IMR-90 (cell line): ENCODE data around the gene PDZRN3. TPM values are rescaled to one million over a fixed set of nuclear protein-coding genes. Genes with fewer than 3 reads are reported as not detected.

Experiments used
- ATAC-seq: fragments of 200-7000 bp; cut with Tn5 transposase; 2 replicates; pipeline ENCODE4 v1.9.1; 2020; ENCODE audit warnings: low read depth, mild to moderate bottlenecking, moderate library complexity
- BruUV-seq: library from RNA; stranded (reverse); fragments of 400-500 nt; replicated peaks from 2 replicates; lab custom pipeline; 2021; lab: Mats Ljungman, UMichigan
- CTCF ChIA-PET: fragments of 300-600 bp; formaldehyde crosslinking; extraction: SDS; loops from one replicate; lab custom pipeline; 2021; ENCODE audit warnings: antibody characterized with exemption; lab: Yijun Ruan, JAX
- POLR2A ChIA-PET: fragments of 300-600 bp; sonication (Branson Sonifier 250); formaldehyde crosslinking; loops from one replicate; lab custom pipeline; 2022; ENCODE audit warnings: antibody characterized with exemption; ENCODE audit not compliant: unreplicated experiment; lab: Charles Lee
- DNase-seq: peaks from one replicate; pipeline ENCODE4 v3.0.0; 2013
- H2AFZ ChIP-seq: replicated peaks from 2 replicates; pipeline ENCODE3; 2013; ENCODE audit warnings: low read length, mild to moderate bottlenecking; ENCODE audit not compliant: poor library complexity
- H2AK5ac ChIP-seq: 2 replicates; pipeline ENCODE4 v1.6.1; 2013; ENCODE audit warnings: low read depth, low read length, inconsistent platforms
- H2AK9ac ChIP-seq: replicated peaks from 2 replicates; pipeline ENCODE3; 2013; ENCODE audit warnings: mild to moderate bottlenecking, low read depth, low read length, moderate library complexity; ENCODE audit not compliant: poor library complexity
- H2BK120ac ChIP-seq: 2 replicates; pipeline ENCODE4 v1.6.1; 2013; ENCODE audit warnings: low read depth, low read length, inconsistent platforms
- H2BK15ac ChIP-seq: 3 replicates; pipeline ENCODE4 v1.6.1; 2013; ENCODE audit warnings: low read depth, low read length, inconsistent platforms
- H2BK20ac ChIP-seq: 2 replicates; pipeline ENCODE4 v1.6.1; 2013; ENCODE audit warnings: low read depth, mild to moderate bottlenecking, inconsistent platforms, low read length, moderate library complexity
- H2BK5ac ChIP-seq: 2 replicates; pipeline ENCODE4 v1.6.1; 2013; ENCODE audit warnings: mild to moderate bottlenecking, low read depth, low read length, inconsistent platforms; ENCODE audit not compliant: poor library complexity, severe bottlenecking
- H3K14ac ChIP-seq: replicated peaks from 2 replicates; pipeline ENCODE4 v1.6.1; 2013; ENCODE audit warnings: low read depth, low read length, inconsistent platforms
- H3K18ac ChIP-seq: 2 replicates; pipeline ENCODE4 v1.6.1; 2013; ENCODE audit warnings: low read depth, low read length, control low read depth
- H3K23ac ChIP-seq: 2 replicates; pipeline ENCODE4 v1.6.1; 2013; ENCODE audit warnings: low read depth, low read length, inconsistent platforms
- H3K27ac ChIP-seq: 2 replicates; pipeline ENCODE4 v1.5.1; 2013; ENCODE audit warnings: mild to moderate bottlenecking, control low read depth, low read length; ENCODE audit not compliant: insufficient read depth
- H3K27me3 ChIP-seq: 2 replicates; pipeline ENCODE4 v1.6.1; 2013; ENCODE audit warnings: low read length; ENCODE audit not compliant: control insufficient read depth, insufficient read depth
- H3K36me3 ChIP-seq: 2 replicates; pipeline ENCODE4 v1.6.1; 2013; ENCODE audit warnings: low read length, mixed read lengths; ENCODE audit not compliant: control insufficient read depth, insufficient read depth
- H3K4ac ChIP-seq: 2 replicates; pipeline ENCODE4 v1.6.1; 2013; ENCODE audit warnings: low read depth, low read length, inconsistent platforms
- H3K4me1 ChIP-seq: 2 replicates; pipeline ENCODE4 v1.6.1; 2013; ENCODE audit warnings: low read length, mixed read lengths; ENCODE audit not compliant: control insufficient read depth, insufficient read depth
- H3K4me2 ChIP-seq: 2 replicates; pipeline ENCODE4 v1.6.1; 2013; ENCODE audit warnings: low read depth, mild to moderate bottlenecking, control low read depth, low read length, moderate library complexity
- H3K4me3 ChIP-seq: 2 replicates; pipeline ENCODE4 v1.5.1; 2013; ENCODE audit warnings: low read depth, mild to moderate bottlenecking, control low read depth, low read length, moderate library complexity; ENCODE audit not compliant: insufficient read depth
- H3K56ac ChIP-seq: 2 replicates; pipeline ENCODE4 v1.6.1; 2013; ENCODE audit warnings: low read length, inconsistent platforms; ENCODE audit not compliant: insufficient read depth; ENCODE audit errors: extremely low read depth
- H3K79me1 ChIP-seq, 2 experiments: 2 replicates each; pipeline ENCODE4 v1.6.1; 2013; ENCODE audit warnings: low read length in 2 of 2, inconsistent platforms in 1 of 2, low read depth in 1 of 2
- H3K9ac ChIP-seq: 2 replicates; pipeline ENCODE4 v1.6.1; 2013; ENCODE audit warnings: low read depth, low read length, control low read depth
- H3K9me1 ChIP-seq: 2 replicates; pipeline ENCODE4 v1.6.1; 2013; ENCODE audit warnings: low read length, inconsistent platforms; ENCODE audit not compliant: insufficient read depth
- H3K9me3 ChIP-seq: 2 replicates; pipeline ENCODE4 v1.6.1; 2013; ENCODE audit warnings: low read length; ENCODE audit not compliant: control insufficient read depth, insufficient read depth
- H4K20me1 ChIP-seq: 2 replicates; pipeline ENCODE4 v1.6.1; 2013; ENCODE audit warnings: low read length, inconsistent platforms; ENCODE audit not compliant: insufficient read depth
- H4K5ac ChIP-seq: 2 replicates; pipeline ENCODE4 v1.6.1; 2013; ENCODE audit warnings: mild to moderate bottlenecking, low read depth, low read length, control low read depth
- H4K8ac ChIP-seq, 2 experiments: 2 replicates each; pipeline ENCODE4 v1.6.1; 2013; ENCODE audit warnings: low read depth in 2 of 2, low read length in 2 of 2, control low read depth in 1 of 2, inconsistent platforms in 1 of 2
- H4K91ac ChIP-seq: 2 replicates; pipeline ENCODE4 v1.6.1; 2013; ENCODE audit warnings: low read depth, low read length, inconsistent platforms; ENCODE audit not compliant: insufficient read depth
- BHLHE40 ChIP-seq: fragments of 150-350 bp; IDR thresholded peaks from 2 replicates; pipeline ENCODE4 v1.6.1; 2016; ENCODE audit warnings: mild to moderate bottlenecking, low read depth, low read length
- CHD1 ChIP-seq: IDR thresholded peaks from 2 replicates; pipeline ENCODE4 v1.6.1; 2012; ENCODE audit warnings: low read depth, low read length, improper control_type of control experiment
- ELK1 ChIP-seq: fragments of 150-350 bp; IDR thresholded peaks from 2 replicates; pipeline ENCODE4 v1.6.1; 2016; ENCODE audit warnings: low read depth, mild to moderate bottlenecking, low read length, moderate library complexity, borderline replicate concordance
- FOS ChIP-seq: fragments of 150-350 bp; IDR thresholded peaks from 2 replicates; pipeline ENCODE4 v1.6.1; 2016; ENCODE audit warnings: low read depth, low read length
- MAFK ChIP-seq: IDR thresholded peaks from 2 replicates; pipeline ENCODE4 v1.6.1; 2012; ENCODE audit warnings: low read depth, low read length, improper control_type of control experiment
- MAZ ChIP-seq: IDR thresholded peaks from 2 replicates; pipeline ENCODE4 v1.6.1; 2012; ENCODE audit warnings: low read depth, mild to moderate bottlenecking, low read length, improper control_type of control experiment, moderate library complexity, borderline replicate concordance
- NFE2L2 ChIP-seq: fragments of 150-350 bp; IDR thresholded peaks from 2 replicates; pipeline ENCODE4 v1.6.1; 2016; ENCODE audit warnings: low read depth, mild to moderate bottlenecking, low read length
- POLR2A ChIP-seq: IDR thresholded peaks from 2 replicates; pipeline ENCODE4 v1.6.1; 2012; ENCODE audit warnings: mild to moderate bottlenecking, low read depth, low read length
- RAD21 ChIP-seq: IDR thresholded peaks from 2 replicates; pipeline ENCODE4 v1.6.1; 2012; ENCODE audit warnings: low read length, improper control_type of control experiment
- RCOR1 ChIP-seq: IDR thresholded peaks from 2 replicates; pipeline ENCODE4 v1.6.1; 2012; ENCODE audit warnings: mild to moderate bottlenecking, low read length, improper control_type of control experiment; ENCODE audit not compliant: insufficient replicate concordance
- USF2 ChIP-seq: fragments of 150-350 bp; IDR thresholded peaks from 2 replicates; pipeline ENCODE4 v1.6.1; 2017; ENCODE audit warnings: mild to moderate bottlenecking, antibody characterized with exemption, low read length, low read depth
- WGBS, 2 experiments: methylation state at CpG; one replicate each; pipeline versions ENCODE4 v1.1.5 to v1.1.7; 2013; ENCODE audit warnings: missing lambda C conversion rate in 2 of 2; ENCODE audit not compliant: insufficient read length in 1 of 2; ENCODE audit errors: extremely low coverage in 2 of 2; 5-methylcytosine and 5-hydroxymethylcytosine counted together
- dilution Hi-C: fragments of 300-500 bp; cut with HindIII; formaldehyde crosslinking; loops from one replicate; pipeline ENCODE4 v1.14.3; 2018; ENCODE audit warnings: low sequenced_read_pairs; ENCODE audit not compliant: unreplicated experiment
- in situ Hi-C: fragments of 300-500 bp; cut with MboI; formaldehyde crosslinking; loops from 3 replicates; pipeline ENCODE4 v1.14.3; 2019; ENCODE audit warnings: low sequenced_read_pairs, inconsistent platforms, mixed read lengths
- intact Hi-C: fragments of 100-400 bp; cut with micrococcal nuclease; formaldehyde crosslinking; loops from 2 replicates; pipeline ENCODE4 v1.10.0; 2022
- polyA plus RNA-seq, 3 experiments: library from polyadenylated mRNA; depleted of rRNA; stranded (reverse); fragments of >200 nt; gene quantifications; 2 replicates each; pipeline ENCODE4 v1.2.3, GENCODE V29; 2012; ENCODE audit warnings: low replicate concordance in 1 of 3
- total RNA-seq: library from RNA; depleted of rRNA; stranded (reverse); fragments of >200 nt; gene quantifications from 2 replicates; pipeline ENCODE4 v1.2.3, GENCODE V29; 2012
- TF ChIP-seq, protein P1 (sequence below): conservative IDR thresholded peaks from 2 replicates; pipeline ENCODE4 v1.5.1; 2012; ENCODE audit warnings: mild to moderate bottlenecking, low read depth, low read length, improper control_type of control experiment

The PDZRN3 gene
- total and polyA plus RNA-seq, 2 of the 4 experiments (the other 2 are of a cell fraction): 9.4 to 17.0 TPM

DNA sequence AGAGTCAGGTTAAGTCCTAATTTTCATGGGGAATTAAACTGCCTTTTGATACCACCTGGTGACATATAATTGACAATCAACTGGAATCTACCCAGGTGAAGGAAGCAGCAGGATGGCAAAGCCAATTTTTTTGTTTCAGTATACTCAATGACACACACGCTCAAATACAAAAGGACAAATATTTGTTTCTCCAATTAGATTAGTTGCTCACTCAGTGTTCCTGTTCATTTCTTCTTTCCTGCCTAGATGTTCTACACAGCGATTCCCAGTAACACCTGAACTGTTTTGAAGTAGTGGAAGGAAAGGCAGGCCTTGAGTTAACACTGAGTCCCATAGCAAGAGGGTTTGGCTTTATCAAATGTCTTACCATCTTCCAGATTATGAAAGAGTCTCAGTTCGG lies 157.5 kb downstream of the PDZRN3 start:
- Histone ChIP-seq H4K20me1 (no peaks in the 10 kb centered on the region; the same call in 1 of the 2 replicates), H3K18ac (no peak overlapping the region), H3K79me1 (peaks cover 7 to 8% of the 10 kb centered on the region in 2 experiments; a peak in 2 of 4 replicates), H3K23ac (no peak overlapping the region), H2BK120ac (no peak overlapping the region), H2AFZ (no peak overlapping the region), H4K91ac (no peak overlapping the region), H3K4me3 (no peak overlapping the region), H4K8ac (no peak overlapping the region), H3K9me3 (no peaks in the 10 kb centered on the region), H2AK9ac (no peak overlapping the region), H3K4me2 (no peak overlapping the region), H2AK5ac (no peak overlapping the region), H3K9ac (no peak overlapping the region), H3K4me1 (peaks cover 4% of the 10 kb centered on the region; the same call in 1 of the 2 replicates), H3K4ac (no peak overlapping the region), H3K56ac (no peak overlapping the region), H3K27ac (no peak overlapping the region), H3K14ac (no peak overlapping the region), H3K9me1 (no peaks in the 10 kb centered on the region), H2BK5ac (no peak overlapping the region), H2BK15ac (no peak overlapping the region), H3K36me3 (no peaks in the 10 kb centered on the region), H2BK20ac (no peak overlapping the region), H4K5ac (no peak overlapping the region), H3K27me3 (no peaks in the 10 kb centered on the region)
- no peak for TF ChIP-seq USF2
- TF ChIP-seq POLR2A: no peak
- no peak for TF ChIP-seq MAZ
- no peak for TF ChIP-seq RCOR1
- no peak for TF ChIP-seq RAD21
- TF ChIP-seq ELK1: no peak
- TF ChIP-seq MAFK: no peak
- no peak for TF ChIP-seq BHLHE40
- TF ChIP-seq, protein P1, sequence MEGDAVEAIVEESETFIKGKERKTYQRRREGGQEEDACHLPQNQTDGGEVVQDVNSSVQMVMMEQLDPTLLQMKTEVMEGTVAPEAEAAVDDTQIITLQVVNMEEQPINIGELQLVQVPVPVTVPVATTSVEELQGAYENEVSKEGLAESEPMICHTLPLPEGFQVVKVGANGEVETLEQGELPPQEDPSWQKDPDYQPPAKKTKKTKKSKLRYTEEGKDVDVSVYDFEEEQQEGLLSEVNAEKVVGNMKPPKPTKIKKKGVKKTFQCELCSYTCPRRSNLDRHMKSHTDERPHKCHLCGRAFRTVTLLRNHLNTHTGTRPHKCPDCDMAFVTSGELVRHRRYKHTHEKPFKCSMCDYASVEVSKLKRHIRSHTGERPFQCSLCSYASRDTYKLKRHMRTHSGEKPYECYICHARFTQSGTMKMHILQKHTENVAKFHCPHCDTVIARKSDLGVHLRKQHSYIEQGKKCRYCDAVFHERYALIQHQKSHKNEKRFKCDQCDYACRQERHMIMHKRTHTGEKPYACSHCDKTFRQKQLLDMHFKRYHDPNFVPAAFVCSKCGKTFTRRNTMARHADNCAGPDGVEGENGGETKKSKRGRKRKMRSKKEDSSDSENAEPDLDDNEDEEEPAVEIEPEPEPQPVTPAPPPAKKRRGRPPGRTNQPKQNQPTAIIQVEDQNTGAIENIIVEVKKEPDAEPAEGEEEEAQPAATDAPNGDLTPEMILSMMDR: no peak
- no peak for TF ChIP-seq NFE2L2
- TF ChIP-seq CHD1: no peak
- no peak for TF ChIP-seq FOS
- no CpG with 5 or more reads among the region's 3 CpGs for WGBS, 2 experiments
- ChIA-PET CTCF (no interaction called here), POLR2A (no interaction called here)
- DNase-seq (no peak), ATAC-seq (no peak)
- in situ Hi-C loops (no loop called here), intact Hi-C loops (no loop called here), dilution Hi-C loops (no loop called here)
- BruUV-seq: no TSS peak
